Measurements from ENCODE around the gene ACOX2. TPM values are rescaled to one million over a fixed set of nuclear protein-coding genes. Genes with fewer than 3 reads are reported as not detected.

ACOX2 gene
- total and polyA plus RNA-seq, 2 of the 13 experiments (the other 11 are each of a cell fraction or from before 2014, with no cell fraction given): 42.6 to 98.5 TPM

DNA sequence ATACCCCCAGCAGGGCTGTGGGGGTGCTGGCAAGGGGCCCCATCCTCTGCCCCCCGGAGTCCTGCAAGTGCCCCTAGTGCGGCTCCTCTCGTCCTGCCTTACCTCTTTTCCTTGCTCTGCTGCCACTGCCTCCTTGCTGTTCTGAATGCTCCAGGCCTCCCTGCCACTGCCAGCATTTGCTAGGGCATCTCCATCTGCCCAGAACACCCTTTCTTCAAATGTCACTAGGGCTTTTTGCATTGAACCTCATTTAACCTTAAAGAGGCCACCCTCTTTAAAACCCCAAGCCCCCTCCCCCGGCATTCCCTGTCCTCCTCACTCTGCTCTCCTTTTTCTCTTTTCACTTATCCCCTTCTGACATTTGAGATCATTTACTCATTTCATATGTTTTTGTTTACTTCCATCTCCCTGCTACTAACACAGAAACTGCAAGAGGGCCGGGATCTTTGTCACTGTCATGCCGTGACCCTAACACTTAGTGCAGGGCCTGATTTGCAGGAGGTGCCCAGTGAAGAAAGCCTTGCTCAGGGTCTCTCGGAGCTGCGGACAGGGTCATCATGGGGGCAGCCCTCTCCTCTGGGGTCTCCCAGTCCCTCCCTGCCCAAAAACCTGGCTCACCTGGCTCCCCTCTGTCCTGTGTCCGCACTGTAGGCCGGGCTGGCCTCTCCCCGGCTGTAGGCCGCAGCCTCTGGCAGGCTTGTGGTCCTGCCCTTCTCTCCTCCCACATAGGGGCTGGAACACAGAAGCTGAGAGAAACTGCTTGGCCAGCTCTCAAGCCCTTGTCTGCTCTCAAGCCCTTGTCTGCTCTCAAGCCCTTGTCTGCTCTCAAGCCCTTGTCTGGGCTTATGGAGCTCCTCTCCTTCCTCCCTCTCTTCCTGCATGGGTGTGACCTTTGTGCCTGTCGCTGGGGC lies at the start of gene ACOX2 (continued):
- TF ChIP-seq, protein P1, sequence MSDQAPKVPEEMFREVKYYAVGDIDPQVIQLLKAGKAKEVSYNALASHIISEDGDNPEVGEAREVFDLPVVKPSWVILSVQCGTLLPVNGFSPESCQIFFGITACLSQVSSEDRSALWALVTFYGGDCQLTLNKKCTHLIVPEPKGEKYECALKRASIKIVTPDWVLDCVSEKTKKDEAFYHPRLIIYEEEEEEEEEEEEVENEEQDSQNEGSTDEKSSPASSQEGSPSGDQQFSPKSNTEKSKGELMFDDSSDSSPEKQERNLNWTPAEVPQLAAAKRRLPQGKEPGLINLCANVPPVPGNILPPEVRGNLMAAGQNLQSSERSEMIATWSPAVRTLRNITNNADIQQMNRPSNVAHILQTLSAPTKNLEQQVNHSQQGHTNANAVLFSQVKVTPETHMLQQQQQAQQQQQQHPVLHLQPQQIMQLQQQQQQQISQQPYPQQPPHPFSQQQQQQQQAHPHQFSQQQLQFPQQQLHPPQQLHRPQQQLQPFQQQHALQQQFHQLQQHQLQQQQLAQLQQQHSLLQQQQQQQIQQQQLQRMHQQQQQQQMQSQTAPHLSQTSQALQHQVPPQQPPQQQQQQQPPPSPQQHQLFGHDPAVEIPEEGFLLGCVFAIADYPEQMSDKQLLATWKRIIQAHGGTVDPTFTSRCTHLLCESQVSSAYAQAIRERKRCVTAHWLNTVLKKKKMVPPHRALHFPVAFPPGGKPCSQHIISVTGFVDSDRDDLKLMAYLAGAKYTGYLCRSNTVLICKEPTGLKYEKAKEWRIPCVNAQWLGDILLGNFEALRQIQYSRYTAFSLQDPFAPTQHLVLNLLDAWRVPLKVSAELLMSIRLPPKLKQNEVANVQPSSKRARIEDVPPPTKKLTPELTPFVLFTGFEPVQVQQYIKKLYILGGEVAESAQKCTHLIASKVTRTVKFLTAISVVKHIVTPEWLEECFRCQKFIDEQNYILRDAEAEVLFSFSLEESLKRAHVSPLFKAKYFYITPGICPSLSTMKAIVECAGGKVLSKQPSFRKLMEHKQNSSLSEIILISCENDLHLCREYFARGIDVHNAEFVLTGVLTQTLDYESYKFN (CRISPR knock-in tag; conservative IDR thresholded peaks at IDR 0.05): peak; percentile 26; the same call in 1 of the 2 replicates
- TF ChIP-seq ZNF749 (CRISPR knock-in tag; IDR thresholded peaks at IDR 0.05; ENCODE audit: borderline replicate concordance) (no peak), PHF21A (CRISPR knock-in tag; IDR thresholded peaks at IDR 0.05) (0 out of 2 replicates have a peak, but pooled peaks have one; percentile 21), RFXANK (CRISPR knock-in tag; IDR thresholded peaks at IDR 0.05) (no peak), CBX5 (CRISPR knock-in tag; IDR thresholded peaks at IDR 0.05; ENCODE audit: borderline replicate concordance) (no peak), FOXK1 (CRISPR knock-in tag; IDR thresholded peaks at IDR 0.05; ENCODE audit: borderline replicate concordance, low read depth) (no peak), ZNF501 (CRISPR knock-in tag; IDR thresholded peaks at IDR 0.05) (peak; percentile 15; the same call in 1 of the 2 replicates), NFYC (CRISPR knock-in tag; IDR thresholded peaks at IDR 0.05) (no peak), POLR2AphosphoS5 (IDR thresholded peaks at IDR 0.05; ENCODE audit: low read depth, low read length) (peak; percentile 67), NCOA5 (CRISPR knock-in tag; IDR thresholded peaks at IDR 0.05) (no peak), AKAP8 (CRISPR knock-in tag; IDR thresholded peaks at IDR 0.05) (no peak), ERF (CRISPR knock-in tag; IDR thresholded peaks at IDR 0.05) (no peak), MAFG (CRISPR knock-in tag; IDR thresholded peaks at IDR 0.05) (no peak), PLRG1 (conservative IDR thresholded peaks at IDR 0.05) (no peak), SP4 (CRISPR knock-in tag; IDR thresholded peaks at IDR 0.05) (no peak; the same call in 1 of the 2 replicates), ZNF841 (CRISPR knock-in tag; IDR thresholded peaks at IDR 0.05; ENCODE audit: borderline replicate concordance) (no peak; the same call in 1 of the 2 replicates), KDM4B (CRISPR knock-in tag; IDR thresholded peaks at IDR 0.05) (no peak), JUND (CRISPR knock-in tag; IDR thresholded peaks at IDR 0.05) (no peak), CEBPB (IDR thresholded peaks at IDR 0.05; ENCODE audit: borderline replicate concordance, low read depth, low read length) (no peak), ZNF737 (CRISPR knock-in tag; IDR thresholded peaks at IDR 0.05; ENCODE audit: borderline replicate concordance) (no peak)
- TF ChIP-seq, protein P2, sequence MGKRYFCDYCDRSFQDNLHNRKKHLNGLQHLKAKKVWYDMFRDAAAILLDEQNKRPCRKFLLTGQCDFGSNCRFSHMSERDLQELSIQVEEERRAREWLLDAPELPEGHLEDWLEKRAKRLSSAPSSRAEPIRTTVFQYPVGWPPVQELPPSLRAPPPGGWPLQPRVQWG (CRISPR knock-in tag; IDR thresholded peaks at IDR 0.05; ENCODE audit: borderline replicate concordance, low read depth): no peak
- TF ChIP-seq, protein P3, sequence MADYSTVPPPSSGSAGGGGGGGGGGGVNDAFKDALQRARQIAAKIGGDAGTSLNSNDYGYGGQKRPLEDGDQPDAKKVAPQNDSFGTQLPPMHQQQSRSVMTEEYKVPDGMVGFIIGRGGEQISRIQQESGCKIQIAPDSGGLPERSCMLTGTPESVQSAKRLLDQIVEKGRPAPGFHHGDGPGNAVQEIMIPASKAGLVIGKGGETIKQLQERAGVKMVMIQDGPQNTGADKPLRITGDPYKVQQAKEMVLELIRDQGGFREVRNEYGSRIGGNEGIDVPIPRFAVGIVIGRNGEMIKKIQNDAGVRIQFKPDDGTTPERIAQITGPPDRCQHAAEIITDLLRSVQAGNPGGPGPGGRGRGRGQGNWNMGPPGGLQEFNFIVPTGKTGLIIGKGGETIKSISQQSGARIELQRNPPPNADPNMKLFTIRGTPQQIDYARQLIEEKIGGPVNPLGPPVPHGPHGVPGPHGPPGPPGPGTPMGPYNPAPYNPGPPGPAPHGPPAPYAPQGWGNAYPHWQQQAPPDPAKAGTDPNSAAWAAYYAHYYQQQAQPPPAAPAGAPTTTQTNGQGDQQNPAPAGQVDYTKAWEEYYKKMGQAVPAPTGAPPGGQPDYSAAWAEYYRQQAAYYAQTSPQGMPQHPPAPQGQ (CRISPR knock-in tag; IDR thresholded peaks at IDR 0.05; ENCODE audit: borderline replicate concordance): no peak
- TF ChIP-seq, protein P4, sequence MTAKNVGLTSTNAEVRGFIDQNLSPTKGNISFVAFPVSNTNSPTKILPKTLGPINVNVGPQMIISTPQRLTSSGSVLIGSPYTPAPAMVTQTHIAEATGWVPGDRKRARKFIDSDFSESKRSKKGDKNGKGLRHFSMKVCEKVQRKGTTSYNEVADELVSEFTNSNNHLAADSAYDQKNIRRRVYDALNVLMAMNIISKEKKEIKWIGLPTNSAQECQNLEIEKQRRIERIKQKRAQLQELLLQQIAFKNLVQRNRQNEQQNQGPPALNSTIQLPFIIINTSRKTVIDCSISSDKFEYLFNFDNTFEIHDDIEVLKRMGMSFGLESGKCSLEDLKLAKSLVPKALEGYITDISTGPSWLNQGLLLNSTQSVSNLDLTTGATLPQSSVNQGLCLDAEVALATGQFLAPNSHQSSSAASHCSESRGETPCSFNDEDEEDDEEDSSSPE (CRISPR knock-in tag; IDR thresholded peaks at IDR 0.05): 0 out of 2 replicates have a peak, but pooled peaks have one; percentile 0
